GM19397 (cell line): ENCODE data around the gene MXRA8.
"Not testable (repeated sequence)": the region's sequence is repeated elsewhere in the genome, so short reads cannot be mapped to it uniquely, and the experiment has no call there.

Experiments
- ATAC-seq: cut with Tn5 transposase; IDR thresholded peaks from one replicate; pipeline ENCODE4 v1.9.1; 2021; ENCODE audit warnings: mild to moderate bottlenecking, moderate library complexity; ENCODE audit not compliant: unreplicated experiment

MXRA8 gene, protein sequence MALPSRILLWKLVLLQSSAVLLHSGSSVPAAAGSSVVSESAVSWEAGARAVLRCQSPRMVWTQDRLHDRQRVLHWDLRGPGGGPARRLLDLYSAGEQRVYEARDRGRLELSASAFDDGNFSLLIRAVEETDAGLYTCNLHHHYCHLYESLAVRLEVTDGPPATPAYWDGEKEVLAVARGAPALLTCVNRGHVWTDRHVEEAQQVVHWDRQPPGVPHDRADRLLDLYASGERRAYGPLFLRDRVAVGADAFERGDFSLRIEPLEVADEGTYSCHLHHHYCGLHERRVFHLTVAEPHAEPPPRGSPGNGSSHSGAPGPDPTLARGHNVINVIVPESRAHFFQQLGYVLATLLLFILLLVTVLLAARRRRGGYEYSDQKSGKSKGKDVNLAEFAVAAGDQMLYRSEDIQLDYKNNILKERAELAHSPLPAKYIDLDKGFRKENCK

DNA sequence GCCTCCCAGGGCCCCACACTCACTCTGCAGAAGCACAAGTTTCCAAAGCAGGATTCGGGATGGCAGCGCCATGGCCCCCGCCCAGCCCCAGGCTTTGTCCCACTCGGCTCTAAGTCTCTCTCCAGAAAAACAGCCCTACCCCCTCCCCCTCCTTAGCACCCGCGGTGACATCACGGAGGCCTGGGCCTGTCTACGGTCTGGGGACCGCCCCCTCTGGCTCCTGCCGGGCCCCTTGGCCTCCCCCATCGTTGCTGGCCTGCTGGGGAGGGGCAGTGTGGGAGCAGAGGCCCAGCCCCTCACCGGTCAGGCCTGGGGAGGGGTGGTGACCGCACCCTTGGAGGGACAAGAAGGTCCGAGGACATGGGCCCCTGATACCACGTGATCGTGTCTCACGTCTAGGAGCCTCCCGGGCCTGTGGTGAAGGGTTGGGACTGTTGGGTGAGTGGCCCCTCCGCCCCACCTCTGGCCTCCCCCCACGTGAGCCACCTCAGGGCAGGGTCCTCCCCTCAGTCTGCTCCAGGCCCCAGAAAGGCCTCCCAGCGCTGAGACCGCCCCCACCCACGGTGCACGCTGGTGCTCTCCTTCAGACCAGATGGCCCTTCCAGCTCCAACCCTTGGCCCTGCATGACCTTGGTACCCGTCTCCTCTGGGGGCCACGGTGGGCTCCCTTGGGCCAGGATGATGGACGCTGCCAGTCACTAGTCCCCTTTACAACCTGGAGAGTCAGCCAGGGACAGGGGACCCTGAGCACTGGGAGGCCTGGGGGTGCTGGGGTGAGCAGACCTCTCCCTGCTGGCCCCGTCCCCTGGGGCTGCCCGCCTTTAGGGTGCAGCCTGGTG is at the start of gene MXRA8:
MXRA8 (minus strand) TSS at position 123 of the 839 bp plus-strand sequence; CDS start at position 72, 51 bp downstream.
- ATAC-seq: no peak

DNA sequence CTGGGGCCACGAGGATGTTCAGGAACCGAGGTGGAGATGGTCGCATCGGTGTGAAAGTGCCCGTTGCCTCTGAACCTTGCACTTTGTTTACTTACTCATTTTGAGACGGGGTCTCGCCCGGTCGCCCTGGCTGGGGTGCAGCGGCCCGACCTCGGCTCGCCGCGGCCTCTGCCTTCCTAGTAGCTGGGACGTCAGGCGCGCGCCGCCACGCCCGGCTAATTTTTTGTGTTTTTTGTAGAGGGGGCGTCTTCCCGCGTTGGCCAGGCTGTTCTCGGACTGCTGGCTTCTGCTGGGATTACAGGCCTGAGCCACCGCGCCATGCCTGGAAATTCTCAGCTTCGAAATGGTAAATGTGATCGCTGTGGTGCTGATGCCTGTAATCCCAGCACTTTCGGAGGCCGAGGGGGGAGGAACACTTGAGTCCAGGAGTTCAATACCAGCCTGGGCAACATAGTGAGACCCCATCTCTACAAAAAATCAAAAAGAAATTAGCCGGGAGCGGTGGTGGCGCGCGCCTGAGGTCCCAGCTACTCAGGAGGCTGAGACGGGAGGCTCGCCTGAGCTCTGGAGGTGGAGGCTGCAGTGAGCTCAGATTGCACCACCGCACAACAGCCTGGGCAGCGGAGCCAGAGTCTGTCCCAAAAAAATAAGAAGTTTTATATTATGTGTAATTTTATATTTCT is 49.4 kb upstream of the MXRA8 start:
- ATAC-seq: peak; percentile 19

- ATAC-seq: peak; percentile 89
Measured at GRCh38 chr1:1406821-1407635, 48.7 kb upstream of the MXRA8 start, which contains the start of gene MRPL20. TSS of gene MRPL20 (minus strand) at chr1:1407293. CDS start at chr1:1407217, 76 bp downstream.

- no peak for ATAC-seq
Measured at GRCh38 chr1:1406101-1406820, 47.9 kb upstream of the MXRA8 start.

DNA sequence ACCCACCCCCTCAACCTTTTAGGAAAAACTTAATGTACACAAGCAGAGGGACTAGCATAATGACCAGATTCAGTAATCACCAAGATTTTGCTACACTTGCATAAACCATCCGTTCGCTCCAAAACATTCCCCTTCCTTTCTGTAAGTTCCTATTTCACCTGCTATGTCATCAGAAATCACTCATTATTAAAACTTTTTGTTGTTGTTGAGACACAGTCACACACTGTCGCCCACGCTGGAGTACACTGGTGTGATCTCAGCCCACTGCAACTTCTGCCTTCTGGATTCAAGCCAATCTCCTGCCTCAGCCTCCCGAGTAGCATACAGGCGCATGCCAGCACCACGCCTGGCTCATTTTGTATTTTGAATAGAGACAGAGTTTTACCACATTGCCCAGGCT is 45.3 kb upstream of the MXRA8 start:
- ATAC-seq: no peak

- ATAC-seq: not testable (repeated sequence)
Measured at GRCh38 chr1:1402901-1403392, 44.6 kb upstream of the MXRA8 start.

- ATAC-seq: no peak
Measured at GRCh38 chr1:1402072-1402900, 43.9 kb upstream of the MXRA8 start.

DNA sequence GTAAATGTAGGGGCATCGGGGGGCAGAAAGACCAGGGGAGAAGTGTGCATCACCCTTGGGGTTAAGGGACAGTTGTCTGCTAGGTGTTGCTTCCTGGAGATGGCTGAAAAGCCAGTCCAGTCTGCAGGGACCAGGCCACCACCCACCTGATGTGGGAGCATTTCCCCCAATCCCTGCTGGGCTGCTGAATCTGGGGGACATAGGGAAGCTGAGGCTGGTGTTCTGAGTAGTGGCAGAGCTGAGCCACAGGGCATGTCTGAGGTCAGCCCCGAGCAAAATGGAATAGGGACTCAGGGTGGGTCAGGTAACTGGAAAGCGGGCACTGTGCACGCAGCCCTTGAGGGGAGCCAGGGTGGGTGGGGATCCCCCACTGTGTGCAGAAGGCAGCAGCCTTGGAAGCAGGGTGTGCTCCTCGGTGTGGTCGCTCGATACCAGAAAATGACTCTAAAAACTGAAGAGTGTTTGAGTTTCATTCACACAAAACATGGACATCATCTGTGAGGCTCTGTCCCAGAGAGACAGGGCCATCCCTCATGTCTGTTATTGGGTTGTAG is 43.2 kb upstream of the MXRA8 start:
- no peak for ATAC-seq

DNA sequence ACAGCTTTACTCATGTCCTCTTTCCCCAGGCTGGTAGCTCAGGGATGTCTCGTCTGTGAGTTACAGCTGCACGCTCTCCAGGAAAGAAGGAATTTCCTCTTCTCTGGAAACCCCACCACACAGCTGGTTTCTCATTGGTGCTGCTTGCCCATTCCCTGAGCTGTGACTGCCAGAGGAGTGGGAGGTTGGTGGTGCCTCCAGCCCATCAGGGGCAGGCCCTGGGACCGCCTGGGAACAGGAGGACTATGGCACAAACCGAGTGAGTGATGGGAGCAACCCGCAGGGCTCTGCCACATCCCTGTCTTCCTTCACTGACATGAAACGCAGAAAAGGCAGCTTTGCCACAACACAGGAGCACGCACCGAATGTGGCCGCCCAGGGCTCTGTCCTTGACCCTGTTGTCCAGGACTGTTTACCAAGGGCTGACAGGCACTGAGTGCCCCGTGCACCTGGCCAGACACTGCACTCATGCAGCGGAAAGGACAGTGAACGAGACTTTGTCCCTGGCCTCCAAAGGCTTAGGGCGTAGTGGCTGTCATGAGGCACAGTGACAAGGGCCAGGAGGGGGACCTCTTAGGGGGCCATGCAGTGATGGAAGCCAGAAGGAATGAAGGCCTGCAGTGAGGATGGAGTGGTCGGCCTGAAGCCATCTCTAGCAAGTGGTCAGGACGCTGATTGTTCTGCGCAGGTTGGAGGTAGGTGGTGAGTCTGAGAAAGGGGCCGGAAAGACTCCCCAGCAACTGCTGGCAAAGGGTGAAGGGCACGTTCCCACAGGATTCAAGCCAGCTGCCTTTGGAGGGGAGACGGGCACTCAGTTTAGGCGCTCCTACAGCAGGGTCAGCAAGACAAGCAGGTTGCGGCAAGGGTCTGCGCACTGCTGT is 42.5 kb upstream of the MXRA8 start:
- ATAC-seq: no peak

DNA sequence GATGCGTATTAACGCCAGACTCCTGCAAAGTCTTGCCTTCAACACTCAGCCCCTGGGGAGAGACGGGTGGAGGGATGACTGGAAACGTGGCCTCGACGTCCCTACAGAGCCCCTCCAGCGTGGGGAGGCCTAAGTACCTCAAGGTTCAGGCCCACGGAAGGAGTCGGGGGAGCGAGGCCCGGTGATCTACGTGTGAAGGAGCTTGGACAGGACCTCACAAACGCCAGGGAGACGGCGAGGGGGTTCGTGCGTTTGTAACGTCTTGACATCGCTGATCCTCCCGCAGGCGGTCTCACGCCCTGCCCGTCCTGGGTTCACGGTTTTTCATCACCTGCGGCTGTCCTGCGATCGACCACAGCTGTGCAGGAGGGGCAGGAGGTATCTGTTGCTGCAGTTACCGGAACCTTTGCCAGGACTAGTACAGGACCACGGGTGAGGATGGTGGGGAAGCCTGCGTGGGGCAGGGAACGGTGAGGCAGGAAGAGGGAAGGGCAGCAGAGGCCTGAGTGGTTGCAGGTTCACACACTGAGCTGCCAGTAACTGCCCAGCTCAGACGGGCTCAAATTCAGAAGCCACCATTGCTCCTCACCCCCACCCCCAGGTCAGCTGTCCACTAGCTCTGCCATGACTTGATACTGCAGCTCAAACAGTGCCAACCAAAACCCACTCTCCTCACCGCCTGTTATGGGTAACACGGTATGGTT is 41.7 kb upstream of the MXRA8 start:
- ATAC-seq: no peak

DNA sequence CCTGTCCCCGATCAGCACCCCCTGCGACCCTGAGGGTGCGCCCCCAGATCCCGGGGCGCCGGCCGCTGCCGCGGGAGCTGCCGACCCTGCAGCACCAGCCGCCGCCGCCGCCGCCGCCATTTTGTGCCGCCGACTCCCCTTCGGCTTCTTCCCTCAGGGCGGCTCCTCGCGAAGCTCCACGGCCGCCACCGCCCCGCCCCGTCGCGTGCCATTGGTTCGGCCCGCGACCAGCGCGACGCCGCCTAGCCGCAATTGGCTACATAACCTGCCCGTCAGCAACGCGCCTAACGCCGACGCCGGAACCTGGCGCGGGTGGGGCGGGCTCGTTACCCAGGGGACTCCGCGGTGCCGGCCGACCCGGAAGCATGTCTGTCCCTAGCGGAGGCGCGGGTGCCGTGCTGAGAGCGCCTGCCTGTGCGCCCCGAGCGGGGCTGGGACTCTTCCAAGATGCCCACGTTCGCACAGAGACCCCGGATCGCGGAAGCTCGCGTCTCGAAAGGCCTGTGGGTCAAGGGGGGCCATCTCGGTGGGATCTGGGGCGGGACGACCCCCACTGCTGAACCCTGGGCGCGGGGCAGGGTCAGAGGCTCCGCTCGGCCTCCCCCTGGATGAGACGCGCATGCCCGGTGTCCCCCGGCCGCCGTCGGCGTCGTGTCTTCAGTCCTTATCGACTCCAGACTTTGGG is 41.0 kb upstream of the MXRA8 start, which contains the start of gene CCNL2:
CCNL2 (minus strand) TSS at position 149 of the 685 bp plus-strand sequence; CDS start at position 120, 29 bp downstream.
- ATAC-seq: peak; percentile 89

- no peak for ATAC-seq
Measured at GRCh38 chr1:1398677-1399186, 40.4 kb upstream of the MXRA8 start.

DNA sequence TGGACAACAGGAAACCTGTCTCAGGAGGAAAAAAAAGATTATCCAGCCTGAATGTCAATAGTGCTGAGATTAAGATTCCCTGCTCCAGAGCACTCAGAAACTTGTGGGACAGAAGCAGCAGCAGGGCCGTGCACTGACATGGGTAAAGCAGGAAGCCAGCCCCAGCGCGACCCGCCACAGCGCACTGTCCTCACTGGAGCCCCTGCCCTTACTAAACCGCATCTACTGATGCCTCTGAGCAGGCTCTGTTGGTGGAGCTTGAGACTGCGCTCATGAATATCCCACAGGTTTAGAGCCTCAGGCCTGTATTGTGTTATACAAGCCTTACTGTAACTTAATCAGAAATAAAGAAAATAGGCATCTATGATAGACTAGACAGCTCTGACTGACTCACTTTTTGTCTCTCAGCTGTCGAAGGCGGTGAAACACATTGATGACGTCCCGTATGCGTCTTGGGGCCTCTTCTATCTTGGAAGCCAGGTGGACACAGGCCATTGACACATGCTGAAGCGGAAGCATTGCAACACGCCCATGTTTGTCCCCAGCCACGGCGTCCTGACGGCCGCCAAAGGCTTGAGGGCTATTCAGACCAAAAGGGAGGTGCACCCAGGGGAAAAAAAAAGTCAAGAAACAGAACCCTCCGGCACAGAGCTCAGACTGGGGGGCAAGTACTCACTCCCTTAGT is 39.6 kb upstream of the MXRA8 start:
- ATAC-seq: no peak

DNA sequence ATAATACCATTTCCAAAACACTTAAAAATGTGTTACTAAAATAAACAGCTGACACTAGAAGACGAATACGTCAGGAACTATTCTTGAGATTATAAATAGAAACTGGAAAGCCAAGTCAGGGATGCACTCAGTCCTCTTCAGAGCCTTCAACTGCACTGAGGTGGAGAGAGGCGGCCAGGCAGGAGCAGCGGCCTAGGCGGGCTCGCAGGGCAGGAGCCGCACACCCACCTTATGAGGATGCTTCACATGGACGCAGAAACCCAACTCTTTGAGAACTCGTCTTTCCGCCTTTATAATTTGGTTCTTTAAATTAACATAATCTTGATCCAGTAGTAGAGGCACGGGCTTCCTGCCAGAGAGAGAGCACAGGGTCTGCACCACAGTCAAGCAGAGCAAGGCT is 36.8 kb upstream of the MXRA8 start:
- ATAC-seq: no peak

GRCh38 chr1:1394116-1394515 is 35.8 kb upstream of the MXRA8 start:
- ATAC-seq: no peak
